Liver (tissue), 9 donors: ENCODE measurements around the gene ACER2. TPM values are rescaled to one million over a fixed set of nuclear protein-coding genes. Genes with fewer than 3 reads are reported as not detected.

Source experiments
- DNase-seq: peaks from one replicate; pipeline ENCODE4 v3.0.0-alpha.2; 2017; ENCODE audit warnings: low spot score
- H3K27ac ChIP-seq, 2 donors: one replicate each; pipeline ENCODE4 v1.7.0; 2013; ENCODE audit warnings: inconsistent platforms in 2 of 2, low read length in 2 of 2, control low read depth in 1 of 2, low read depth in 1 of 2, mild to moderate bottlenecking in 1 of 2
- H3K27me3 ChIP-seq, 4 donors: one replicate each; pipeline versions ENCODE4 v1.6.1 to v1.7.0; 2013; ENCODE audit warnings: low read length in 3 of 4, inconsistent platforms in 1 of 4, mild to moderate bottlenecking in 1 of 4, moderate library complexity in 1 of 4; ENCODE audit not compliant: control insufficient read depth in 4 of 4, insufficient read depth in 4 of 4
- H3K36me3 ChIP-seq, 4 donors: one replicate each; pipeline versions ENCODE4 v1.6.1 to v1.7.0; 2013; ENCODE audit warnings: low read length in 3 of 4, mild to moderate bottlenecking in 3 of 4, low read depth in 1 of 4, moderate library complexity in 1 of 4; ENCODE audit not compliant: control insufficient read depth in 4 of 4, insufficient read depth in 3 of 4
- H3K4me1 ChIP-seq, 4 donors: one replicate each; pipeline versions ENCODE4 v1.6.1 to v1.7.0; 2013; ENCODE audit warnings: low read length in 3 of 4, mild to moderate bottlenecking in 3 of 4, moderate library complexity in 1 of 4; ENCODE audit not compliant: control insufficient read depth in 4 of 4, insufficient read depth in 4 of 4
- H3K4me3 ChIP-seq, 3 donors: one replicate each; pipeline versions ENCODE4 v1.6.1 to v1.7.0; 2013; ENCODE audit warnings: low read length in 3 of 3, control low read depth in 1 of 3, low read depth in 1 of 3, mild to moderate bottlenecking in 1 of 3
- H3K9ac ChIP-seq, 2 donors: one replicate each; pipeline ENCODE4 v1.7.0; 2013; ENCODE audit warnings: low read length in 2 of 2, mild to moderate bottlenecking in 2 of 2, moderate library complexity in 2 of 2, control low read depth in 1 of 2, low read depth in 1 of 2
- H3K9me3 ChIP-seq, 4 donors: one replicate each; pipeline versions ENCODE4 v1.6.1 to v1.7.0; 2013; ENCODE audit warnings: low read length in 3 of 4; ENCODE audit not compliant: control insufficient read depth in 4 of 4
- ATF3 ChIP-seq: IDR thresholded peaks from 2 replicates; pipeline ENCODE4 v1.6.1; 2016; ENCODE audit warnings: antibody characterized with exemption
- EGR1 ChIP-seq, 2 donors: IDR thresholded peaks; 2 replicates each; pipeline ENCODE4 v1.6.1; 2016 to 2018; ENCODE audit warnings: antibody characterized with exemption in 2 of 2, low read depth in 2 of 2
- FOXA1 ChIP-seq: IDR thresholded peaks from 2 replicates; pipeline ENCODE4 v1.6.1; 2016; ENCODE audit warnings: antibody characterized with exemption
- FOXA2 ChIP-seq: IDR thresholded peaks from 2 replicates; pipeline ENCODE4 v1.6.1; 2016; ENCODE audit warnings: antibody characterized with exemption
- GABPA ChIP-seq, 2 donors: IDR thresholded peaks in 1 of 2; conservative IDR thresholded peaks in 1 of 2; 2 replicates each; pipeline ENCODE4 v1.6.1; 2016; ENCODE audit warnings: antibody characterized with exemption in 2 of 2, mild to moderate bottlenecking in 1 of 2, moderate library complexity in 1 of 2
- HNF4A ChIP-seq, 2 donors: conservative IDR thresholded peaks; 2 replicates each; pipeline ENCODE4 v1.6.1; 2016; ENCODE audit warnings: antibody characterized with exemption in 2 of 2, mild to moderate bottlenecking in 2 of 2
- HNF4G ChIP-seq: IDR thresholded peaks from 2 replicates; pipeline ENCODE4 v1.6.1; 2016; ENCODE audit warnings: antibody characterized with exemption
- JUND ChIP-seq, 2 donors: IDR thresholded peaks; 2 replicates each; pipeline ENCODE4 v1.6.1; 2016; ENCODE audit warnings: antibody characterized with exemption in 2 of 2
- NR2F2 ChIP-seq: IDR thresholded peaks from 2 replicates; pipeline ENCODE4 v1.6.1; 2016; ENCODE audit warnings: antibody characterized with exemption
- RAD21 ChIP-seq, 2 donors: IDR thresholded peaks; 2 replicates each; pipeline ENCODE4 v1.6.1; 2016; ENCODE audit warnings: antibody characterized with exemption in 2 of 2, mild to moderate bottlenecking in 2 of 2
- REST ChIP-seq: IDR thresholded peaks from 2 replicates; pipeline ENCODE4 v1.6.1; 2016; ENCODE audit warnings: antibody characterized with exemption, mild to moderate bottlenecking
- RXRA ChIP-seq, 2 donors: IDR thresholded peaks; 2 replicates each; pipeline ENCODE4 v1.6.1; 2017 to 2018; ENCODE audit warnings: antibody characterized with exemption in 2 of 2, mild to moderate bottlenecking in 1 of 2
- SP1 ChIP-seq: IDR thresholded peaks from 2 replicates; pipeline ENCODE4 v1.6.1; 2018; ENCODE audit warnings: antibody characterized with exemption, mild to moderate bottlenecking
- TAF1 ChIP-seq: conservative IDR thresholded peaks from 2 replicates; pipeline ENCODE4 v1.6.1; 2016; ENCODE audit warnings: antibody characterized with exemption, mild to moderate bottlenecking
- YY1 ChIP-seq: IDR thresholded peaks from 2 replicates; pipeline ENCODE4 v1.6.1; 2016; ENCODE audit warnings: antibody characterized with exemption, mild to moderate bottlenecking
- ZBTB33 ChIP-seq: IDR thresholded peaks from 2 replicates; pipeline ENCODE4 v1.6.1; 2016; ENCODE audit warnings: antibody characterized with exemption
- WGBS: extraction: QIAGEN DNeasy Blood & Tissue Kit; methylation state at CpG from one replicate; pipeline ENCODE4 v1.1.7; 2013; 5-methylcytosine and 5-hydroxymethylcytosine counted together
- polyA plus RNA-seq, 2 donors: library from polyadenylated mRNA; stranded (reverse) in 1 of 2; unstranded in 1 of 2; fragments of 200-250 nt in 1 of 2; fragments of >200 nt in 1 of 2; fragmentation: Nextera tagmentation in 1 of 2; extraction: Ambion mirVana in 1 of 2; gene quantifications; one replicate each; pipeline versions ENCODE4 v1.2.1 to v1.2.3, GENCODE V29; 2013 to 2015
- total RNA-seq, 2 donors: library from RNA; depleted of rRNA; stranded (reverse); fragments of >200 nt; gene quantifications; one replicate each; pipeline ENCODE4 v1.2.3, GENCODE V29; 2014
- TF ChIP-seq, protein P1 (sequence below): fragments of 150-350 bp; IDR thresholded peaks from 2 replicates; pipeline ENCODE4 v1.5.1; 2017; ENCODE audit warnings: improper control_type of control experiment, low read depth, low read length; ENCODE audit not compliant: missing input control
- TF ChIP-seq, protein P2 (sequence below): IDR thresholded peaks from 2 replicates; pipeline ENCODE4 v1.6.1; 2016; ENCODE audit warnings: antibody characterized with exemption
- donor health status: healthy.
- donor health status: healthy.
- donor health status: healthy.
- donor health status: healthy.
- donor health status: healthy.

ACER2 gene
- total and polyA plus RNA-seq, 4 donors, result 0.47 to 4.0 (median 1.9) TPM

DNA sequence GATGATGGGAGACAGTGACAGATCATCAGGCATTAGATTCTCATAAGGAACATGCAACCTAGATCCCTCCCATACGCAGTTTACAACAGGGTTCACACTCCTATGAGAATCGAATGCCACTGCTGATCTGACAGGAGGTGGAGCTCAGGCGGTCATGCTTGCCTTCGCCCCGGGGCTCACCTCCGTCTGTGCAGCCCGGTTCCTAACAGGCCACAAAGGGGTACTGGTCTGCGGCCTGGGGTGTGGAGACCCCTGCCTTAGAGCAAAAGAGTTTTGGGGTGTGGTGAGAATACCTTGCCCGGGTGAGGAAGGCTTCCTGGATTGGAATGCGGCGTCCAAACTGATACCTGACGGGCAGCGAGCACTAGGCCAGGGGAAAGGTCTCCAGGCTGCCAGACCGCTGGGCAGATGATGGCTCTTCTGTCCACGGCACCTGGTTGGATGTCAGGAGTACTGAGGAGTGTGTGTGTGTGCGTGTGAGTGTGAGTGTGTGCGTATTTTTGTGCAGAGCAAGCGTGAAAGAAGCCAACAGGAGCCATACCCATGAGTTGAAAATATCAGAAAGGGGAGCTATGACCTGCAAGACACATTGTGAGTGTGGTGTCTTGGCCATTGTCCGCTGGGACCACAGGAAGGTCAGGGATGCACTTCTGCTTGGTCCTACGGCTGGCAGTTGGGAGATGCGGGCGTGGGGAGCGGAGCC is 55.4 kb downstream of the ACER2 start:
- WGBS, result 75% methylated on average over 23 of the region's 23 CpGs

More for the DNA sequence above, 55.4 kb downstream of the ACER2 start:
- H3K36me3 ChIP-seq, result no peaks in the 10 kb centered on the region
- no peaks in the 10 kb centered on the region for H3K27me3 ChIP-seq
- peak overlapping the region in 1 of 3 donors; percentile 18 for H3K4me3 ChIP-seq
- DNase-seq, result no peak
- no peak overlapping the region for H3K27ac ChIP-seq
- no peak overlapping the region for H3K9ac ChIP-seq
- TF ChIP-seq HNF4A (conservative IDR thresholded peaks at IDR 0.05) (no peak), FOXA1 (no peak), REST (no peak), HNF4G (no peak), YY1 (no peak), TAF1 (no peak), JUND (IDR thresholded peaks at IDR 0.05) (no peak), RXRA (IDR thresholded peaks at IDR 0.05) (no peak), SP1 (no peak), NR2F2 (no peak), ATF3 (no peak), RAD21 (IDR thresholded peaks at IDR 0.05) (no peak), ZBTB33 (no peak), EGR1 (IDR thresholded peaks at IDR 0.05; ENCODE audit: low read depth in 2 of 2) (no peak), GABPA (IDR thresholded peaks at IDR 0.05 in 1 of 2, conservative IDR thresholded peaks at IDR 0.05 in 1 of 2) (no peak), FOXA2 (no peak)
- TF ChIP-seq, protein P1, sequence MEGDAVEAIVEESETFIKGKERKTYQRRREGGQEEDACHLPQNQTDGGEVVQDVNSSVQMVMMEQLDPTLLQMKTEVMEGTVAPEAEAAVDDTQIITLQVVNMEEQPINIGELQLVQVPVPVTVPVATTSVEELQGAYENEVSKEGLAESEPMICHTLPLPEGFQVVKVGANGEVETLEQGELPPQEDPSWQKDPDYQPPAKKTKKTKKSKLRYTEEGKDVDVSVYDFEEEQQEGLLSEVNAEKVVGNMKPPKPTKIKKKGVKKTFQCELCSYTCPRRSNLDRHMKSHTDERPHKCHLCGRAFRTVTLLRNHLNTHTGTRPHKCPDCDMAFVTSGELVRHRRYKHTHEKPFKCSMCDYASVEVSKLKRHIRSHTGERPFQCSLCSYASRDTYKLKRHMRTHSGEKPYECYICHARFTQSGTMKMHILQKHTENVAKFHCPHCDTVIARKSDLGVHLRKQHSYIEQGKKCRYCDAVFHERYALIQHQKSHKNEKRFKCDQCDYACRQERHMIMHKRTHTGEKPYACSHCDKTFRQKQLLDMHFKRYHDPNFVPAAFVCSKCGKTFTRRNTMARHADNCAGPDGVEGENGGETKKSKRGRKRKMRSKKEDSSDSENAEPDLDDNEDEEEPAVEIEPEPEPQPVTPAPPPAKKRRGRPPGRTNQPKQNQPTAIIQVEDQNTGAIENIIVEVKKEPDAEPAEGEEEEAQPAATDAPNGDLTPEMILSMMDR, result no peak
- TF ChIP-seq, protein P2, sequence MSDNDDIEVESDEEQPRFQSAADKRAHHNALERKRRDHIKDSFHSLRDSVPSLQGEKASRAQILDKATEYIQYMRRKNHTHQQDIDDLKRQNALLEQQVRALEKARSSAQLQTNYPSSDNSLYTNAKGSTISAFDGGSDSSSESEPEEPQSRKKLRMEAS, result no peak
- H3K4me1 ChIP-seq, result peaks cover 0 to 9% (median 6%) of the 10 kb centered on the region in 4 donors
- H3K9me3 ChIP-seq, result no peaks in the 10 kb centered on the region
